K562 (cell line): ENCODE data around the gene MARS1. TPM values are rescaled to one million over a fixed set of nuclear protein-coding genes. Genes with fewer than 3 reads are reported as not detected.
A peak's percentile ranks its signal among the peaks of the same experiment; 100 is the strongest.

Source experiments
- ATAC-seq: fragments of 200-7000 bp; cut with Tn5 transposase; 3 replicates; pipeline ENCODE4 v1.9.1; 2020; ENCODE audit warnings: moderate library complexity
- BruUV-seq: library from RNA; stranded (reverse); fragments of 400-500 nt; replicated peaks from 2 replicates; lab custom pipeline; 2021; lab: Mats Ljungman, UMichigan
- CTCF ChIA-PET: fragments of 300-600 bp; formaldehyde crosslinking; extraction: SDS; loops from one replicate; lab custom pipeline; 2021; ENCODE audit warnings: low intra/inter-chr PET ratio; lab: Yijun Ruan, JAX
- POLR2A ChIA-PET: fragments of 300-600, 350-650 bp; sonication (Branson Sonifier 250); formaldehyde crosslinking; extraction: SDS; loops from one replicate; lab custom pipeline; 2021; ENCODE audit warnings: antibody characterized with exemption, inconsistent platforms; lab: Yijun Ruan, JAX
- DNase-seq, 4 experiments: peaks; one replicate each; pipeline versions ENCODE4 v3.0.0 to v3.0.0-alpha.2; 2011 to 2018; ENCODE audit warnings: low spot score in 3 of 4, mixed read lengths in 3 of 4; ENCODE audit errors: extremely low read depth in 1 of 4
- FAIRE-seq: peaks from 2 replicates; lab custom pipeline; 2011; peaks lifted over from hg19 to GRCh38; lab: Jason Lieb, UNC
- H2AFZ ChIP-seq: 2 replicates; pipeline ENCODE4 v1.6.0; 2011; ENCODE audit warnings: low read depth, low read length, control low read depth, inconsistent platforms
- H3K27ac ChIP-seq: fragments of 200-600 bp; 3 replicates; pipeline ENCODE4 v1.8.0; 2011; ENCODE audit warnings: low read depth, mild to moderate bottlenecking, control low read depth, inconsistent platforms, low read length, moderate library complexity, mixed read lengths; ENCODE audit errors: extremely low read depth
- H3K27me3 ChIP-seq, 2 experiments: fragments of 300-600 bp in 1 of 2; 2 replicates in 1 of 2; 3 replicates in 1 of 2; pipeline versions ENCODE4 v1.6.0 to v1.8.0; 2011; ENCODE audit warnings: inconsistent platforms in 2 of 2, low read length in 2 of 2, mild to moderate bottlenecking in 1 of 2, mixed read lengths in 1 of 2, moderate library complexity in 1 of 2; ENCODE audit not compliant: control insufficient read depth in 2 of 2, insufficient read depth in 2 of 2
- H3K36me3 ChIP-seq: fragments of 300-600 bp; 3 replicates; pipeline ENCODE4 v1.8.0; 2011; ENCODE audit warnings: mild to moderate bottlenecking, low read length, inconsistent platforms; ENCODE audit not compliant: control insufficient read depth, insufficient read depth
- H3K4me1 ChIP-seq, 2 experiments: fragments of 200-600 bp in 1 of 2; replicated peaks in 1 of 2; 2 replicates in 1 of 2; 3 replicates in 1 of 2; pipeline versions ENCODE4 v1.5.1 to v1.8.0; 2011; ENCODE audit warnings: inconsistent platforms in 2 of 2, low read length in 2 of 2, mild to moderate bottlenecking in 1 of 2, mixed read lengths in 1 of 2, moderate library complexity in 1 of 2; ENCODE audit not compliant: control insufficient read depth in 2 of 2, insufficient read depth in 2 of 2
- H3K4me2 ChIP-seq: 2 replicates; pipeline ENCODE4 v1.6.1; 2011; ENCODE audit warnings: low read length, control low read depth, inconsistent platforms, mixed read lengths; ENCODE audit not compliant: insufficient read depth
- H3K4me3 ChIP-seq: fragments of 200-600 bp; sonication (generic), shearing (Covaris generic); 2 replicates; pipeline ENCODE4 v1.5.1; 2016; ENCODE audit warnings: control low read depth, inconsistent platforms
- H3K79me2 ChIP-seq: fragments of 200-600 bp; 3 replicates; pipeline ENCODE4 v1.8.0; 2011; ENCODE audit warnings: low read length, inconsistent platforms; ENCODE audit not compliant: control insufficient read depth, insufficient read depth
- H3K9ac ChIP-seq, 2 experiments: 2 replicates each; pipeline versions ENCODE4 v1.6.0 to v1.6.1; 2011; ENCODE audit warnings: low read depth in 2 of 2, low read length in 2 of 2, control low read depth in 1 of 2, inconsistent platforms in 1 of 2, mild to moderate bottlenecking in 1 of 2, mixed read lengths in 1 of 2; ENCODE audit not compliant: insufficient read depth in 1 of 2
- H3K9me1 ChIP-seq: one replicate; pipeline ENCODE4 v1.6.0; 2011; ENCODE audit warnings: inconsistent platforms, mild to moderate bottlenecking, low read length, moderate library complexity; ENCODE audit not compliant: control insufficient read depth, insufficient read depth
- H3K9me3 ChIP-seq: replicated peaks from 2 replicates; pipeline ENCODE4 v1.5.1; 2011; ENCODE audit warnings: low read depth, low read length, inconsistent platforms; ENCODE audit not compliant: control insufficient read depth, insufficient read depth
- H4K20me1 ChIP-seq: replicated peaks from 2 replicates; pipeline ENCODE4 v1.6.1; 2011; ENCODE audit warnings: low read length, inconsistent platforms, mixed read lengths; ENCODE audit not compliant: control insufficient read depth, insufficient read depth
- BDP1 ChIP-seq: IDR thresholded peaks from 3 replicates; pipeline ENCODE4 v1.6.1; 2011; ENCODE audit not compliant: insufficient read length, insufficient read depth
- DACH1 ChIP-seq: fragments of 450-650 bp; IDR thresholded peaks from 2 replicates; pipeline ENCODE4 v1.6.1; 2018; ENCODE audit not compliant: partially characterized antibody
- HMGN3 ChIP-seq: IDR thresholded peaks from 2 replicates; pipeline ENCODE4 v1.6.1; 2011; ENCODE audit warnings: borderline replicate concordance, low read depth, mild to moderate bottlenecking, mixed read lengths, low read length; ENCODE audit not compliant: insufficient read length; ENCODE audit errors: extremely low read depth
- HMGXB4 ChIP-seq: sonication (generic); formaldehyde crosslinking; IDR thresholded peaks from 2 replicates; pipeline ENCODE4 v1.8.1; 2023; ENCODE audit warnings: mild to moderate bottlenecking, missing genetic modification reagents
- MAFF ChIP-seq: IDR thresholded peaks from 2 replicates; pipeline ENCODE4 v1.6.1; 2012; ENCODE audit warnings: low read length, improper control_type of control experiment
- RBM22 ChIP-seq: fragments of 200-400 bp; formaldehyde crosslinking; IDR thresholded peaks from 2 replicates; pipeline ENCODE4 v1.6.1; 2018; ENCODE audit warnings: low read length, low read depth; ENCODE audit not compliant: poor library complexity, severe bottlenecking
- SAFB ChIP-seq: fragments of 200-400 bp; formaldehyde crosslinking; IDR thresholded peaks from 2 replicates; pipeline ENCODE4 v1.6.1; 2017; ENCODE audit warnings: low read depth, low read length, borderline replicate concordance
- SMARCA4 ChIP-seq: fragments of 450-650 bp; IDR thresholded peaks from 2 replicates; pipeline ENCODE4 v1.6.1; 2016
- SUPT5H ChIP-seq: fragments of 450-650 bp; IDR thresholded peaks from 2 replicates; pipeline ENCODE4 v1.6.1; 2016
- ZBED1 ChIP-seq: IDR thresholded peaks from 2 replicates; pipeline ENCODE4 v1.6.1; 2014
- ZKSCAN8 ChIP-seq: fragments of 200-800 bp; sonication (Bioruptor generic); IDR thresholded peaks from 2 replicates; pipeline ENCODE4 v1.6.1; 2016; ENCODE audit warnings: missing genetic modification characterization, missing compliant biosample characterization
- ZNF3 ChIP-seq: fragments of 250-450 bp; sonication (Bioruptor Pico); IDR thresholded peaks from 2 replicates; pipeline ENCODE4 v1.5.0; 2021; ENCODE audit warnings: mild to moderate bottlenecking, moderate library complexity
- ZNF347 ChIP-seq: fragments of 450-650 bp; formaldehyde crosslinking; IDR thresholded peaks from 2 replicates; pipeline ENCODE4 v1.4.0; 2020; ENCODE audit warnings: low read depth, mild to moderate bottlenecking, moderate library complexity
- ZSCAN29 ChIP-seq: fragments of 450-650 bp; IDR thresholded peaks from 2 replicates; pipeline ENCODE4 v1.6.1; 2017
- WGBS: fragments of 100-300 bp; shearing (Covaris generic); methylation state at CpG from one replicate; pipeline ENCODE4 v1.1.6; 2016; ENCODE audit warnings: low coverage, mixed read lengths; ENCODE audit not compliant: insufficient coverage; ENCODE audit errors: missing lambda C conversion rate; 5-methylcytosine and 5-hydroxymethylcytosine counted together
- in situ Hi-C: fragments of 300-500 bp; cut with MboI; formaldehyde crosslinking; loops from 4 replicates; pipeline ENCODE4 v1.15.0; 2018; ENCODE audit warnings: inconsistent platforms, mixed read lengths
- intact Hi-C: fragments of 100-400 bp; cut with micrococcal nuclease; formaldehyde crosslinking; loops from 2 replicates; pipeline ENCODE4 v1.14.2; 2022
- polyA plus RNA-seq, 8 experiments: library from polyadenylated mRNA; depleted of rRNA in 4 of 8; stranded (reverse) in 5 of 8; unstranded in 3 of 8; fragments of >200 nt; fragmentation: Nextera tagmentation in 2 of 8; fragmentation: Illumina TruSeq in 1 of 8; extraction: Ambion mirVana in 2 of 8; extraction: Trizol in 1 of 8; gene quantifications; 2 replicates each; pipeline versions ENCODE4 v1.2.1 to v1.2.3, GENCODE V29; 2011 to 2014; ENCODE audit warnings: inconsistent platforms in 1 of 8, missing spikeins in 1 of 8
- total RNA-seq, 7 experiments: library from RNA; depleted of rRNA in 6 of 7; stranded (reverse); fragments of >200 nt in 6 of 7; fragmentation: Illumina TruSeq in 2 of 7; extraction: Trizol in 2 of 7; gene quantifications; 2 replicates each; pipeline versions ENCODE4 v1.2.1 to v1.2.3, GENCODE V29; 2011 to 2021; ENCODE audit warnings: low replicate concordance in 1 of 7
- TF ChIP-seq, protein P1 (sequence below): fragments of 200-800 bp; sonication (Bioruptor generic); IDR thresholded peaks from 2 replicates; pipeline ENCODE4 v1.6.1; 2017; ENCODE audit warnings: missing genetic modification characterization, missing compliant biosample characterization

MARS1 gene
- total and polyA plus RNA-seq, 9 of the 15 experiments (the other 6 are each of a cell fraction or from before 2014, with no cell fraction given) = 117 to 382 (median 220) TPM

GRCh38 chr12:57528831-57529555 is 41.1 kb downstream of the MARS1 start (continued):
- TF ChIP-seq, protein P1, sequence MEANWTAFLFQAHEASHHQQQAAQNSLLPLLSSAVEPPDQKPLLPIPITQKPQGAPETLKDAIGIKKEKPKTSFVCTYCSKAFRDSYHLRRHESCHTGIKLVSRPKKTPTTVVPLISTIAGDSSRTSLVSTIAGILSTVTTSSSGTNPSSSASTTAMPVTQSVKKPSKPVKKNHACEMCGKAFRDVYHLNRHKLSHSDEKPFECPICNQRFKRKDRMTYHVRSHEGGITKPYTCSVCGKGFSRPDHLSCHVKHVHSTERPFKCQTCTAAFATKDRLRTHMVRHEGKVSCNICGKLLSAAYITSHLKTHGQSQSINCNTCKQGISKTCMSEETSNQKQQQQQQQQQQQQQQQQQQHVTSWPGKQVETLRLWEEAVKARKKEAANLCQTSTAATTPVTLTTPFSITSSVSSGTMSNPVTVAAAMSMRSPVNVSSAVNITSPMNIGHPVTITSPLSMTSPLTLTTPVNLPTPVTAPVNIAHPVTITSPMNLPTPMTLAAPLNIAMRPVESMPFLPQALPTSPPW (CRISPR knock-in tag) = peak; percentile 58
- TF ChIP-seq ZNF3 (CRISPR knock-in tag) (no peak), RBM22 (peak; percentile 35), BDP1 (no peak), DACH1 (no peak), ZKSCAN8 (no peak), SUPT5H (peak; percentile 40; the same call in 1 of the 2 replicates)

- Histone ChIP-seq H3K9me1 (no peaks in the 10 kb centered on the region), H2AFZ (no peak overlapping the region), H3K4me3 (no peak overlapping the region), H3K4me1 (peaks cover 6 to 19% of the 10 kb centered on the region in 2 experiments), H4K20me1 (no peaks in the 10 kb centered on the region), H3K36me3 (peaks cover 93% of the 10 kb centered on the region; the same call in 2 of the 3 replicates), H3K27me3 (no peaks in the 10 kb centered on the region), H3K27ac (no peak overlapping the region), H3K9me3 (no peaks in the 10 kb centered on the region), H3K79me2 (peaks cover 8% of the 10 kb centered on the region), H3K4me2 (no peak overlapping the region), H3K9ac (no peak overlapping the region)
- in situ Hi-C loops = no loop called here
- TF ChIP-seq ZSCAN29 (no peak), HMGN3 (no peak), HMGXB4 (CRISPR knock-in tag) (no peak), SAFB (no peak), ZBED1 (no peak), MAFF (no peak), SMARCA4 (no peak), ZNF347 (no peak)
- CTCF ChIA-PET = interaction anchor here (1.0 kb wide), 1 partner anchor 13 kb away, joined by 3 read pairs; no protein-coding TSS in a partner anchor
- FAIRE-seq (no peak), DNase-seq (no peak), ATAC-seq (no peak)
- 86% methylated on average over 6 of the region's 6 CpGs for WGBS
- intact Hi-C loops = no loop called here
- POLR2A ChIA-PET = interaction anchor here (0.5 to 10.8 kb wide), 7 partner anchors 9 to 281 kb away, joined by 3 to 225 read pairs (median 5); partner anchors contain the start of genes B4GALNT1, DCTN2 and DDIT3
- TSS peak; percentile 30 for BruUV-seq
Observed at GRCh38 chr12:57529831-57530230, 42.0 kb downstream of the MARS1 start.
